ENCODE measurements around the gene KCNK3. TPM values are rescaled to one million over a fixed set of nuclear protein-coding genes. Genes with fewer than 3 reads are reported as not detected.

KCNK3 gene
- total RNA-seq, 2 experiments from 2014 or later, result not detected

DNA sequence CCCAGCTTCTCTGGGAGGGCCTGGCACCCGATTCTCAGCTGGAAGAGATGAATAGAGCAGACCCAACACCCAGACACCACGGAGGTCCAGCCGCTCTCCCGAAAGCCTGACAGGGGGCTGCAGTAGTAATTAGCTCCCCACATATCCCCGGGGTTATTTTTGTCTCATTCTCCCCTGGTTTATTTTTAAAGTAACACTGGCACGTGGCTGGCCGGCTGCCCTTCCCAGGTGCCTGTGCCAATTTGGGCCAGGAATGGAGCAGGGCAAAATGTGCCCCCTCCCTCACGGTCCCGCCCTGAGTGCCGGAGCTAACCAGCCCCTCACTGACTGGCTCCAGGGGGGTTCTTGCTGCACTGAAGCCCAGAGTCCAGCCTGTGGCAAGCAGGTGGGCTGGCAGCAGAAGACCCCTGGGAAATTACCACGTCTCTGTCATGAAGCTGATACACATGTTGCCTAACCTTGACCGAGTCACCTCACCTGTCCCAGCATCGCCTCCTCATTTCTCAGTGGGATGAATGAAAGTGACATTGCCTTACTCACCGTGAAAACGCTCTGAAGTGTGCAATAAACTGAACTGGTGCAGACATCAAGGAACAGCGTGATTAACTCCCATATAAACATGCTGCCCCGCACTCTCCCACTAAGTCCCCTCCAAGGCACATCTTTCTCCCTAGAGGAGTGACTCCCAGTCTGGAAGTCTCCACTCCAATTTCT lies 18.4 kb downstream of the KCNK3 start:
- Mint-ChIP-seq H3K27me3 (peaks cover 2% of the 10 kb centered on the region), H3K36me3 (no peaks in the 10 kb centered on the region), H3K4me1 (ENCODE audit: low read depth) (no peaks in the 10 kb centered on the region), H3K9me3 (no peaks in the 10 kb centered on the region), H3K27ac (no peak overlapping the region), H3K4me3 (no peak overlapping the region)
- intact Hi-C loops (cut with micrococcal nuclease), result no loop called here
- POLR2A ChIA-PET, result no interaction called here
- no peak for DNase-seq
- CTCF ChIA-PET, result interaction anchor here (0.6 to 1.5 kb wide), 3 partner anchors 20 to 212 kb away, joined by 4 read pairs; no protein-coding TSS in a partner anchor

DNA sequence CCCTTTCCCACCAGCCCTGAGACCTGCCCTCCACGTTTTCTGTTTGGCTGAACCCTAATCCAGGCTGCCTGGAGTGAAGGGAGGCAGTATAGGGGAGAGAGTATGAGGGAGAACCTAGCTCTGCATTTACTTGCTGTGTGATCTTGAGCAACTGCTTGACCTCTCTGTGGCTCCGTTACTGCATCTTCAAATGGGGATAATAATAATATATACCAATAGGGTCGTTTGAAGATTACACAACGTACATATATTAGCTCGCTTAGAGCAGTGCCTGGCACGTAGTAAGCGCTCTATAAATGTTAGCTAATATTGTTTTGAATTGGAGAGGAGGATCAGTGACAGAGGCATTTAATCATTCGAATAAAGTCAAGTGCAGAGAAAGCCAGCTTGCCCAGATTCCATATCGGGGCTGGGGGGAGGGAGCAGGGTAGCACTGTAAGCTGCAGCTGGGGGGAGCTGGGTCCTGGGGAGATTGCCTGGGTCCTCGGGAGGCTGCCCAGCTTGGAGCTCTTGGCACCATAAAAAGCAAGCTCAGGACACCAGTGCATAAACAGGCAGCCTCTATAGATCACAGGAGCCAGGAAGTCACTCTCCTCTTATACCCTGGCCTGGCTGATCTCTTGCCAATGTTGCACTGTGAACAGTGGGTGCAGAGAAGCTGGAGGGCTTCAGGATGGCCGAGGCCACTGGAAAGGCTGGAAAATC lies 19.1 kb downstream of the KCNK3 start:
- no peak overlapping the region for H3K4me3 Mint-ChIP-seq
- ChIA-PET POLR2A (no interaction called here), CTCF (interaction anchor here (0.6 to 1.5 kb wide), 3 partner anchors 21 to 211 kb away, joined by 4 read pairs; no protein-coding TSS in a partner anchor)
- H3K27ac Mint-ChIP-seq, result no peak overlapping the region
- intact Hi-C loops (cut with micrococcal nuclease), result no loop called here
- DNase-seq, result no peak
- no peaks in the 10 kb centered on the region for H3K4me1 Mint-ChIP-seq (ENCODE audit: low read depth)
- H3K36me3 Mint-ChIP-seq, result no peaks in the 10 kb centered on the region
- peaks cover 1% of the 10 kb centered on the region for H3K27me3 Mint-ChIP-seq
- H3K9me3 Mint-ChIP-seq, result no peaks in the 10 kb centered on the region

DNA sequence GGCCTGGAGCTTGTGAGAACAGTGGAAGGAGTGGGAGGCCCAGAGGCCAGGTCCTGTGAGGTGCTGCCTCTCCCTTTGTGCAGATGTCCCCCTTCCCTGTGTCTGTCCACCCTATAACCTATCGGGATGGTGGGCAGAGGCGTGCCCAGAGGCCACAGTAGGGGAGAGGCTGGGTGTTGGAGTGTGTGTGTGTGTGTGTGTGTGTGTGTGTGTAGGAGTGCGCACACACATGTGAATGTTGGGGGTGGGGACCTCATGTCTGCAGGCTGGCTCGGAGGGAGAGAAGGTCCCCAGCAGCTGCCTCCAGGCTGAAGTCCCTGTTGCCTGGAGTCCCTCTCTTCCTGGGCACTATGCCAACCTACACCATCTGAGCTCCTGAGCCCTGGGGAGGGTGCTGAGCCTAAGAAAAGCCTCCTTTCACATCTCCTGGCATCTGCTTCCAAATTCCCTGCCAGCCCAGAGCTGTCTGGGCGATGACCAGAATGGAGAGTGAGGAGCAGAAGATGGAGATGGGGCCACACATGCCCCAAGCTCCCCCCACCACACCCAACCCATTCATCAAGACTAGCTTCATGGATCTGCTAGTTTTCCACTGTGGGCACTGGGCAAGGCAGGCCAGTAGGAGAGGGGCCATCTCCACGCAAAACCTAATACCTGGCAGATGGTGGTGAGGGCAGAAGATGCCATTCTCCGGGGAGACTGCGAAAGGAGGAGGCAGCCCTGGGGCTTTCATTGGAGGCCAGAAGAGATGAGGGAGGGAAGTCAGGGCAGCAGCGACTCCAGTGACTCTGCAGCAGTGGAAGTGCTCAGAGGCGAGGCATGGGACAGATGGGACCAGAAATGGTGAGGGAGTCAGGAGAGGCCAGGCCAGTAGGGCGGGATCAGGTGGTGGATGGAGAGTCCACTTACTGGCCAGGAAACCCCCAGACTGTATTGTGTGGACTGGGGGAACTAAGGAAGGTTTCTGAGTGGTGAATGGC lies 20.3 kb downstream of the KCNK3 start:
- DNase-seq, result no peak
- Mint-ChIP-seq H3K4me3 (no peak overlapping the region), H3K4me1 (ENCODE audit: low read depth) (no peaks in the 10 kb centered on the region), H3K27me3 (peaks cover 1% of the 10 kb centered on the region), H3K9me3 (no peaks in the 10 kb centered on the region), H3K36me3 (no peaks in the 10 kb centered on the region), H3K27ac (no peak overlapping the region)
- intact Hi-C loops (cut with micrococcal nuclease), result no loop called here
- ChIA-PET CTCF (interaction anchor here (1.5 kb wide), 1 partner anchor 32 kb away, joined by 4 read pairs; no protein-coding TSS in a partner anchor), POLR2A (interaction anchor here (0.6 kb wide), 1 partner anchor 87 kb away, joined by 5 read pairs; no protein-coding TSS in a partner anchor)

DNA sequence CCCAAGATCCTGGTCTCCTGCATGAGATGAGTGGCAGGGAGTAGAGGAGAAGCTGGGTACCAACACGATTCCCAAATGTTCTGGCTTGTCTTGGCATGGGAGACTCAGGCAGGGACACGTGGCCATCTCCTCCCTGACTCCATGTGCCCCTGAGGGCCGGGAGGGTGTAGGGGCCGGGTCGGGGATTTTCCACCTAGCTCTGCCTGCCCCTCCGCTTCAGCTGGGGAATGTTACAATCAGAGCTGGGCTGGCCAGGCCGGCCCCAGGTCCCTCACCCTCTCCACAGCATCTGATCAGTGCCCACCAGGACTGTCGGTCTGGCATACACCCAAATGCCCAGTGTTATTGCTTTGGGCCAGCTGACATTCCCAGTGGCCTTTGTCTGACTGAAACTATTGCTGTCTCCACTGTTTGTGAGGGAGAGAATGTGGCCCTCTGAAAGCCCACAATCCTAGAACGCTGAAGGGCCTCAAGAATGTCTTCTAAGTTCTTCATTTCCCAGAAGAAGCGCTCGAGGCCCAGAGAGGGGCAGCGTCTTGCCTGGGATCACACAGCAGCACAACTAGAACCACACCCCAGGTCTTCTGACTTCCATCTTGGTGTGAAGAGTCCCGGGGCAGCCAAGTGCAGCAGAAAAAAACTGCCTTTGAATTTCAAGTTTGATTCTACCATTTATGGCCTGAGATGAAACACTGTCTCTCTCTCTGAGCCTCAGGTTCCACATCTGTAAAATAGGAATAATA lies 23.2 kb downstream of the KCNK3 start:
- Mint-ChIP-seq H3K27me3 (peaks cover 1% of the 10 kb centered on the region), H3K4me3 (no peak overlapping the region), H3K4me1 (ENCODE audit: low read depth) (no peaks in the 10 kb centered on the region), H3K9me3 (no peaks in the 10 kb centered on the region), H3K27ac (no peak overlapping the region), H3K36me3 (no peaks in the 10 kb centered on the region)
- intact Hi-C loops (cut with micrococcal nuclease), result no loop called here
- no peak for DNase-seq
- POLR2A ChIA-PET, result no interaction called here
- CTCF ChIA-PET, result no interaction called here

DNA sequence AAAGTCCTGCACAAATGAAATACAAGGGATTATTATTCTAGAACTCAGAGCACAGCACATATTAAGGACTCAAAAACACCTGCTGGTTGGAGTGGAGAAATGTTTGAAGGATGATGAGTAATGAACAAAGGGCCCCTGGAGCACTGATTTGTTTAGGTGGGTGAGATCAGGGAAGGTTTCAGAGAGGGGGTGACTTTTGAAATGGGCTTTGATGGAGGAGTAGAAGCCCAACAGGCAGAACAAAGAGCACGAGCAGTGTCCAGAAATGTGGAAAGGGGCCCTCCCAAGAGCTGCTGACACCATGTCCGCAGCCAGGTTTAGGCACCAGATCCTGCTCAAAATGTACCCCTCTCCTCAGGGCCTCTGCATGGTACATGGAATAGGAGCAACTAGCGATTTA lies 23.8 kb downstream of the KCNK3 start:
- CTCF ChIA-PET, result no interaction called here
- Mint-ChIP-seq H3K9me3 (no peaks in the 10 kb centered on the region), H3K4me3 (no peak overlapping the region), H3K27ac (no peak overlapping the region), H3K4me1 (ENCODE audit: low read depth) (no peaks in the 10 kb centered on the region), H3K27me3 (no peaks in the 10 kb centered on the region), H3K36me3 (no peaks in the 10 kb centered on the region)
- intact Hi-C loops (cut with micrococcal nuclease), result no loop called here
- POLR2A ChIA-PET, result no interaction called here
- no peak for DNase-seq

DNA sequence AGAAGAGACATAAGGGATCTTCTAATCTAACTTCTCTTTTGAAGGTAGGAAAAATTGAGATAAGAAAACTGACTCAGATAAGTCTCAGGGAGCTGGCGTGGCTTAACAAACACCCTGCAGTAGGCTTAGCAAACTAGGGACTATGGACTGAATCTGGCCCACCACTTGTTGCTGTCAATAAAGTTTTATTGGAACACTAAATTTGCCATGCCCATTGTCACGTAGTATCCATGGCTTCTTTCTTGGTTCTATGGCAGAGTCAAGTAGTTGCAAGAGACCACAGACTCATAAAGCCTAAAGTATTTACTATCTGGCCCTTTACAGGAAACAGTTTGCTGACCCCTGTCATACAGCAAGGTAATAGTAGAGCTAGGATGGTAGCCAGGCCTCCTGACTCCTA lies 24.2 kb downstream of the KCNK3 start:
- CTCF ChIA-PET, result no interaction called here
- intact Hi-C loops (cut with micrococcal nuclease), result no loop called here
- no peak for DNase-seq
- Mint-ChIP-seq H3K27ac (no peak overlapping the region), H3K36me3 (no peaks in the 10 kb centered on the region), H3K27me3 (no peaks in the 10 kb centered on the region), H3K9me3 (no peaks in the 10 kb centered on the region), H3K4me3 (no peak overlapping the region), H3K4me1 (ENCODE audit: low read depth) (no peaks in the 10 kb centered on the region)
- POLR2A ChIA-PET, result no interaction called here

DNA sequence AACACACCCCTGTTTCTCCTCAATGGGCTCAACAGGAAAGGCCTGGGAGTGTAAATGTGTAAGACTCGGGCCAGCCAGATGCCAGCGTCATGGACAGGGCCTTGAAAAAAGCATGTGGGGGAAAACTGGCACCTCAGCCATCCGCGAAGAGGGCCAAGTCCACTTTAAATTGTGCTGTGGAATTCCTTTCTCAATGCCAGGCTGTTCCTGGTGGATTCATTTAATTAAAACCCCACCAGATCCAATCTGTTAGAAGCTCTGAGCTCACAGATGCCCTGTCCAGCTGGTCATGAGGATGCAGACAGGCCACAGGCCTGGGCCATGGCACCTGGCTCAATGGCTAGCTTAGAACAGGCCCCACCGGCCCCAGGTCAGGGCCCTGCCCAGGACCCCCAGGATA lies 24.8 kb downstream of the KCNK3 start:
- no peak overlapping the region for H3K27ac Mint-ChIP-seq
- intact Hi-C loops (cut with micrococcal nuclease), result no loop called here
- H3K4me1 Mint-ChIP-seq (ENCODE audit: low read depth), result no peaks in the 10 kb centered on the region
- POLR2A ChIA-PET, result no interaction called here
- no peaks in the 10 kb centered on the region for H3K9me3 Mint-ChIP-seq
- CTCF ChIA-PET, result interaction anchor here (1.3 kb wide), 1 partner anchor 140 kb away, joined by 4 read pairs; no protein-coding TSS in a partner anchor
- H3K36me3 Mint-ChIP-seq, result no peaks in the 10 kb centered on the region
- no peak for DNase-seq
- no peaks in the 10 kb centered on the region for H3K27me3 Mint-ChIP-seq
- H3K4me3 Mint-ChIP-seq, result no peak overlapping the region

DNA sequence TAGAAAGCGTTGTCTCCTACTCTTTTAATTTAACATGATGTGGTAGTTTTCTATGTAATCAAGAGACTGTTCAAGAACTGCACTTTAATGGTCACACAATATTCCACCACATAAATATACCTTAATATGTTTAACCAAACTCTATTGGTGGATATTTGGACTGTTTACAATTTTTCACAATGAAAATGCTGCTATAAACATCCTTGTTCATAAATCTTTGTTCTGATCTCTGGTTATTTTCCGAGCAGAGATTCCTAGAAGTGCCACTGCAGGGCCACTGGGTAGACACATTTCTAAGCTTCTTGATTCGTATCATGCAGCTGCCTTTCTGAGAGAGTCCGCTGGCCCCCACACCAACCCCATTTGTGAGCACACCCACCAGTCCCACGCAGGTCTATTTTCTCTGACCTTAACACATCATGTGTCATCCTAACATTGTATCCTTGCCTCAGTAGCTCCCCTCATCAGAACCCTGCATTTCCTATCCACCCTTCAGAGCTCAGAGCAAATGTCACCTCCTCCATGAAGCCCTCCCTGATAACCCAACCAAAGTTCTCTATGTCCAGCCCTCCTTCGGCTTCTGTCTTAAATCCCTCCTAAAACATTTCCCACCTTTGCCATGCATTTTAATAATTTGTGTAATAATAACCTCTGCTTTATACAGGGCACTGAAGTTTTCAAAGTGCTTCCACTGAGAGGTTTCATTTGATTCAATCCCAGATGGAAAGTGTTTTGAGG lies 26.6 kb downstream of the KCNK3 start:
- Mint-ChIP-seq H3K9me3 (no peaks in the 10 kb centered on the region), H3K4me1 (ENCODE audit: low read depth) (no peaks in the 10 kb centered on the region)
- POLR2A ChIA-PET, result no interaction called here

DNA sequence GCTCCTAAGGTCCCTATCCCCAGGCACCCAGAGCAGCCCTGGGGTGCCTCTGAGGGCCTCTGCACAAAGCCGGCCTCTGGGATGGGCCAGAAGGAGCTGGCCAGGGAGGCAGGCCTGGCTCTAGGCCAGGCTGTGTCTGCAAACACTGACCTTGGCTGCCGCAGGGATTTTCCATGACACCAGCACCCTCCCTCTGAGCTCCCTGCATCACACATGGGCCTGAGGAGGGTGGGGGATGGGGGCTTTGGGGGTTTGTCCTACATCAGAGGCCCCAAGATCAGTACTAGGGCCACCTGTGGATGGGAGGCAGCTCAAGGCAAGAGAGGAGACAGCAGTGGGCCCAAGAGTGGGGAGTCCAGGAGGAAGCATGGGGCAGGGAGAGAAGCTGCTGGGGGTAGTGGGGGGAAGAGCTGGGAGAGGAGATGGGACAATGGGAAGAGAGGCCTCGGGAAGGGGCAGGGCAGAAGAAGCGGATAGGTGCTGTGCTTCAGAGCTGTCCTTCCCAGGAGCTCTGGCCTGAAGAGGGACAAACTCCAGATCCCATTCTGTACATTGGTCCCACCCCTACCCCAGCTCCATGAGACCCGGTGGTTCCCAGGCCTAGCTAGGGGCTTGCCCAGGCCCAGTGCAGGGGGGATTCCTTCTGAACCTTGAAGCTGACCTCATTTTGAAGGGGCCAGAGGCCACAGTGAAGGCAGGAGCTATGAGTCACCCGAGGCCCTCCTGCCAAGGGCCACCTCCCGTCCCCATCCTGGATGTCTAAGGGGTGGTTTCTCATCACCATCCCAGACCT lies 28.0 kb downstream of the KCNK3 start:
- intact Hi-C loops (cut with micrococcal nuclease), result no loop called here
- H3K9me3 Mint-ChIP-seq, result no peaks in the 10 kb centered on the region
- POLR2A ChIA-PET, result no interaction called here
- H3K36me3 Mint-ChIP-seq, result no peaks in the 10 kb centered on the region
- no peaks in the 10 kb centered on the region for H3K27me3 Mint-ChIP-seq
- H3K4me1 Mint-ChIP-seq (ENCODE audit: low read depth), result no peaks in the 10 kb centered on the region
- H3K27ac Mint-ChIP-seq, result no peak overlapping the region
- no peak for DNase-seq
- H3K4me3 Mint-ChIP-seq, result no peak overlapping the region
- CTCF ChIA-PET, result interaction anchor here (0.5 to 1.4 kb wide), 3 partner anchors 25 to 772 kb away, joined by 3 to 4 read pairs (median 3); no protein-coding TSS in a partner anchor

More for the DNA sequence above, 26.6 kb downstream of the KCNK3 start:
- intact Hi-C loops (cut with micrococcal nuclease), result no loop called here
- Mint-ChIP-seq H3K36me3 (no peaks in the 10 kb centered on the region), H3K4me3 (no peak overlapping the region), H3K27me3 (no peaks in the 10 kb centered on the region), H3K27ac (no peak overlapping the region)
- no peak for DNase-seq
- CTCF ChIA-PET, result interaction anchor here (1.2 to 1.4 kb wide), 3 partner anchors 26 to 141 kb away, joined by 3 to 4 read pairs (median 4); no protein-coding TSS in a partner anchor

DNA sequence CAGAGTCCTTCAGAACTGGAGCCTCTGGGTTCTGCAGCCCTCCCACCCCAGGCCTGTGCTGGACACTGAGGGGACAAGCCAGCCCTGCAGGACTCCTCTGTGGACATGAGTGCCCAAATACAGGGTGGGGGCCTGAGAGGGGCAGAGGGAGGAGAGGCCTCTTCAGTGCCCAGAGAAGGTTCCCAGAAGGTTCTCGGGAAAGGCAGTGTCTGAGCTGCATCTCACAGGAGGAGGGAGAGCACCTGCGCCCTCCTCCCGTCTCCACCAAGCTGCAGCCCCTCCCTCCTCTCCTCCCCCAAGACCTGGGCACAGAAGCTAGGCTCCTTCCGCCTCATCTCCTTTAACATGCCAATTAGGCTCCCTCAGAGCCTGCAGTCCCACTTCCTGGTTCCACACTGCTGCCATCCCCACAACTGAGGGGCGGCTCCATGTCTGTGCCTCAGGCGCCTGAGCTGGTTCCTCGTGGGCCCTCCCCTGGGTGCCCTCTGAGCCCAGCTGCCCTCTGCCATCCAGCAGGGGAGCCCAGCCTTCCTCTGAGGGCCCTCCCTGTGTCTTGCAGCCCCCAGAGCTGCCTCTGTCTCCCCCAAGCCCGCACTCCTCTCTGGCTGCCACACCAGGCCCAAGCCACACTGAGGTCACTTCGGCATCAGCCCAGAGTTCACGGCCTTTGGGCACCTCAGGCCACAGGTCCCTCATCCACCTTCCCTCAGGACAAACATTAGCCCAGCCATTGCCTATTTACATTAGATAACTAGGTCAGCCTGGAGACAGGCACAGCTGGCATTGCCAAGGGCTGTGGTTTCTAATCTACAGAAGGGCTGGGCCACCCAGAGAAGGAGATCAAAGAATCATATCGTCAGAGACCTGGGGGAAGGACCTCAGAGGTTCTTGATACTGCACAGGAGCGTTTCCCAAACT lies 28.9 kb downstream of the KCNK3 start:
- no peak overlapping the region for H3K4me3 Mint-ChIP-seq
- POLR2A ChIA-PET, result no interaction called here

More for the DNA sequence above, 28.9 kb downstream of the KCNK3 start:
- Mint-ChIP-seq H3K36me3 (no peaks in the 10 kb centered on the region), H3K4me1 (ENCODE audit: low read depth) (no peaks in the 10 kb centered on the region), H3K27ac (no peak overlapping the region), H3K9me3 (no peaks in the 10 kb centered on the region), H3K27me3 (no peaks in the 10 kb centered on the region)
- no peak for DNase-seq
- CTCF ChIA-PET, result interaction anchor here (0.5 to 0.6 kb wide), 2 partner anchors 24 to 773 kb away, joined by 3 read pairs; no protein-coding TSS in a partner anchor
- intact Hi-C loops (cut with micrococcal nuclease), result no loop called here
